ENCODE results near the gene TMEM145.

DNA sequence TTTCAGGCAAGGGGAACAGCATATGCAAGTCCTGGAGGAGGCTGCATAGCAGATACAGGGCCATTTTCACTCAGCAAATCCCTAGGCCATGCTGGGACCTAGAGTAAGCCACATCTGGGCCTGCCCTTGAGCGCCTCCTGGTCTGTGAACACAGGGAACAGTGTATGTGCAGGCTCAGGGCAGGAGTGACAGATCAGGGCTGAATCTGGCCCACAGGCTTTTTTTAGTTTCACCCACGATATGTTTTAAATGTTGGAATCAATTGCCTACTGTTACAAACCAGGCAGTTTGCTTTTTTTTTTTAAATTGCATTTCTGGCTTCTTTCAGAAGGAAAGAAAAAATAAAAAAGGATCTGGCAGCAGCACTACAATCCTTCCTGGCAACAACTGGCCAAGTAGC, 1.5 kb upstream of the TMEM145 start:
- TF ChIP-seq, protein P1, sequence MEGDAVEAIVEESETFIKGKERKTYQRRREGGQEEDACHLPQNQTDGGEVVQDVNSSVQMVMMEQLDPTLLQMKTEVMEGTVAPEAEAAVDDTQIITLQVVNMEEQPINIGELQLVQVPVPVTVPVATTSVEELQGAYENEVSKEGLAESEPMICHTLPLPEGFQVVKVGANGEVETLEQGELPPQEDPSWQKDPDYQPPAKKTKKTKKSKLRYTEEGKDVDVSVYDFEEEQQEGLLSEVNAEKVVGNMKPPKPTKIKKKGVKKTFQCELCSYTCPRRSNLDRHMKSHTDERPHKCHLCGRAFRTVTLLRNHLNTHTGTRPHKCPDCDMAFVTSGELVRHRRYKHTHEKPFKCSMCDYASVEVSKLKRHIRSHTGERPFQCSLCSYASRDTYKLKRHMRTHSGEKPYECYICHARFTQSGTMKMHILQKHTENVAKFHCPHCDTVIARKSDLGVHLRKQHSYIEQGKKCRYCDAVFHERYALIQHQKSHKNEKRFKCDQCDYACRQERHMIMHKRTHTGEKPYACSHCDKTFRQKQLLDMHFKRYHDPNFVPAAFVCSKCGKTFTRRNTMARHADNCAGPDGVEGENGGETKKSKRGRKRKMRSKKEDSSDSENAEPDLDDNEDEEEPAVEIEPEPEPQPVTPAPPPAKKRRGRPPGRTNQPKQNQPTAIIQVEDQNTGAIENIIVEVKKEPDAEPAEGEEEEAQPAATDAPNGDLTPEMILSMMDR (IDR thresholded peaks at IDR 0.05; ENCODE audit: poor library complexity, severe bottlenecking): peak; percentile 28
- TF ChIP-seq TAF1 (IDR thresholded peaks at IDR 0.05; ENCODE audit: low read depth): no peak
- TF ChIP-seq RAD21 (conservative IDR thresholded peaks at IDR 0.05): no peak
- no peak for TF ChIP-seq EZH2 (IDR thresholded peaks at IDR 0.05; ENCODE audit: borderline replicate concordance, insufficient read depth, low read length, poor library complexity, severe bottlenecking)
- no peak for TF ChIP-seq EP300 (conservative IDR thresholded peaks at IDR 0.05; ENCODE audit: poor library complexity, severe bottlenecking)
- TF ChIP-seq, protein P2, sequence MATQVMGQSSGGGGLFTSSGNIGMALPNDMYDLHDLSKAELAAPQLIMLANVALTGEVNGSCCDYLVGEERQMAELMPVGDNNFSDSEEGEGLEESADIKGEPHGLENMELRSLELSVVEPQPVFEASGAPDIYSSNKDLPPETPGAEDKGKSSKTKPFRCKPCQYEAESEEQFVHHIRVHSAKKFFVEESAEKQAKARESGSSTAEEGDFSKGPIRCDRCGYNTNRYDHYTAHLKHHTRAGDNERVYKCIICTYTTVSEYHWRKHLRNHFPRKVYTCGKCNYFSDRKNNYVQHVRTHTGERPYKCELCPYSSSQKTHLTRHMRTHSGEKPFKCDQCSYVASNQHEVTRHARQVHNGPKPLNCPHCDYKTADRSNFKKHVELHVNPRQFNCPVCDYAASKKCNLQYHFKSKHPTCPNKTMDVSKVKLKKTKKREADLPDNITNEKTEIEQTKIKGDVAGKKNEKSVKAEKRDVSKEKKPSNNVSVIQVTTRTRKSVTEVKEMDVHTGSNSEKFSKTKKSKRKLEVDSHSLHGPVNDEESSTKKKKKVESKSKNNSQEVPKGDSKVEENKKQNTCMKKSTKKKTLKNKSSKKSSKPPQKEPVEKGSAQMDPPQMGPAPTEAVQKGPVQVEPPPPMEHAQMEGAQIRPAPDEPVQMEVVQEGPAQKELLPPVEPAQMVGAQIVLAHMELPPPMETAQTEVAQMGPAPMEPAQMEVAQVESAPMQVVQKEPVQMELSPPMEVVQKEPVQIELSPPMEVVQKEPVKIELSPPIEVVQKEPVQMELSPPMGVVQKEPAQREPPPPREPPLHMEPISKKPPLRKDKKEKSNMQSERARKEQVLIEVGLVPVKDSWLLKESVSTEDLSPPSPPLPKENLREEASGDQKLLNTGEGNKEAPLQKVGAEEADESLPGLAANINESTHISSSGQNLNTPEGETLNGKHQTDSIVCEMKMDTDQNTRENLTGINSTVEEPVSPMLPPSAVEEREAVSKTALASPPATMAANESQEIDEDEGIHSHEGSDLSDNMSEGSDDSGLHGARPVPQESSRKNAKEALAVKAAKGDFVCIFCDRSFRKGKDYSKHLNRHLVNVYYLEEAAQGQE (IDR thresholded peaks at IDR 0.05; ENCODE audit: borderline replicate concordance): no peak
- TF ChIP-seq POLR2AphosphoS5 (IDR thresholded peaks at IDR 0.05): no peak
- TF ChIP-seq SMC3 (conservative IDR thresholded peaks at IDR 0.05; ENCODE audit: poor library complexity): no peak
- TF ChIP-seq MXI1 (conservative IDR thresholded peaks at IDR 0.05; ENCODE audit: poor library complexity, severe bottlenecking): no peak
